Mesothelial cell of epicardium (in vitro differentiated cells): ENCODE data around the gene ATP5ME. TPM values are rescaled to one million over a fixed set of nuclear protein-coding genes. Genes with fewer than 3 reads are reported as not detected.

Source experiments
- DNase-seq, 2 experiments: peaks; one replicate each; pipeline ENCODE4 v3.0.0; 2021; ENCODE audit warnings: low spot score in 2 of 2; ENCODE audit not compliant: unreplicated experiment in 2 of 2
- H3K27ac Mint-ChIP-seq: 2 replicates; pipeline ENCODE4 v1.8.0; 2021; ENCODE audit warnings: mixed read lengths
- H3K27me3 Mint-ChIP-seq: 2 replicates; pipeline ENCODE4 v1.8.0; 2021; ENCODE audit warnings: low read depth, mixed read lengths
- H3K36me3 Mint-ChIP-seq: 2 replicates; pipeline ENCODE4 v1.8.0; 2021; ENCODE audit warnings: mixed read lengths
- H3K4me1 Mint-ChIP-seq: 2 replicates; pipeline ENCODE4 v1.8.0; 2021; ENCODE audit warnings: mixed read lengths
- H3K4me3 Mint-ChIP-seq: 2 replicates; pipeline ENCODE4 v1.8.0; 2021; ENCODE audit warnings: mild to moderate bottlenecking, moderate library complexity, mixed read lengths
- H3K9me3 Mint-ChIP-seq: 2 replicates; pipeline ENCODE4 v1.8.0; 2021; ENCODE audit warnings: mixed read lengths
- total RNA-seq: library from RNA; stranded (reverse); gene quantifications from 3 replicates; pipeline ENCODE4 v1.2.1, GENCODE V29; 2021
- TF ChIP-seq, protein P1 (sequence below): fragments of 200-600 bp; sonication (generic); IDR thresholded peaks from one replicate; pipeline ENCODE4 v1.5.0; 2021; ENCODE audit warnings: antibody characterized with exemption; ENCODE audit not compliant: unreplicated experiment

The ATP5ME gene
- total RNA-seq, 1 donor from 2014 or later = 212 TPM

GRCh38 chr4:712916-713632, 39.0 kb upstream of the ATP5ME start:
- Mint-ChIP-seq H3K27me3 (no peaks in the 10 kb centered on the region), H3K4me1 (peaks cover 26% of the 10 kb centered on the region), H3K36me3 (peaks cover 28% of the 10 kb centered on the region), H3K9me3 (no peaks in the 10 kb centered on the region), H3K4me3 (no peak overlapping the region), H3K27ac (no peak overlapping the region)
- DNase-seq = no peak
- TF ChIP-seq, protein P1, sequence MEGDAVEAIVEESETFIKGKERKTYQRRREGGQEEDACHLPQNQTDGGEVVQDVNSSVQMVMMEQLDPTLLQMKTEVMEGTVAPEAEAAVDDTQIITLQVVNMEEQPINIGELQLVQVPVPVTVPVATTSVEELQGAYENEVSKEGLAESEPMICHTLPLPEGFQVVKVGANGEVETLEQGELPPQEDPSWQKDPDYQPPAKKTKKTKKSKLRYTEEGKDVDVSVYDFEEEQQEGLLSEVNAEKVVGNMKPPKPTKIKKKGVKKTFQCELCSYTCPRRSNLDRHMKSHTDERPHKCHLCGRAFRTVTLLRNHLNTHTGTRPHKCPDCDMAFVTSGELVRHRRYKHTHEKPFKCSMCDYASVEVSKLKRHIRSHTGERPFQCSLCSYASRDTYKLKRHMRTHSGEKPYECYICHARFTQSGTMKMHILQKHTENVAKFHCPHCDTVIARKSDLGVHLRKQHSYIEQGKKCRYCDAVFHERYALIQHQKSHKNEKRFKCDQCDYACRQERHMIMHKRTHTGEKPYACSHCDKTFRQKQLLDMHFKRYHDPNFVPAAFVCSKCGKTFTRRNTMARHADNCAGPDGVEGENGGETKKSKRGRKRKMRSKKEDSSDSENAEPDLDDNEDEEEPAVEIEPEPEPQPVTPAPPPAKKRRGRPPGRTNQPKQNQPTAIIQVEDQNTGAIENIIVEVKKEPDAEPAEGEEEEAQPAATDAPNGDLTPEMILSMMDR = no peak

GRCh38 chr4:712093-712492, 38.0 kb upstream of the ATP5ME start:
- H3K27me3 Mint-ChIP-seq = no peaks in the 10 kb centered on the region
- peaks cover 28% of the 10 kb centered on the region for H3K36me3 Mint-ChIP-seq
- H3K4me1 Mint-ChIP-seq = peaks cover 21% of the 10 kb centered on the region
- H3K4me3 Mint-ChIP-seq = no peak overlapping the region
- H3K27ac Mint-ChIP-seq = no peak overlapping the region
- TF ChIP-seq, protein P1 = no peak
- no peaks in the 10 kb centered on the region for H3K9me3 Mint-ChIP-seq
- no peak for DNase-seq

- no peaks in the 10 kb centered on the region for H3K27me3 Mint-ChIP-seq
- H3K4me3 Mint-ChIP-seq = no peak overlapping the region
- peaks cover 28% of the 10 kb centered on the region for H3K36me3 Mint-ChIP-seq
Measured at GRCh38 chr4:710916-711315, 36.8 kb upstream of the ATP5ME start.

GRCh38 chr4:710116-710515, 36.0 kb upstream of the ATP5ME start:
- peak overlapping the region; percentile 26 for H3K4me3 Mint-ChIP-seq

More at GRCh38 chr4:710916-711315, 36.8 kb upstream of the ATP5ME start:
- Mint-ChIP-seq H3K27ac (peak overlapping the region; percentile 43), H3K4me1 (peaks cover 23% of the 10 kb centered on the region), H3K9me3 (no peaks in the 10 kb centered on the region)
- TF ChIP-seq, protein P1 = no peak
- DNase-seq = no peak

DNA sequence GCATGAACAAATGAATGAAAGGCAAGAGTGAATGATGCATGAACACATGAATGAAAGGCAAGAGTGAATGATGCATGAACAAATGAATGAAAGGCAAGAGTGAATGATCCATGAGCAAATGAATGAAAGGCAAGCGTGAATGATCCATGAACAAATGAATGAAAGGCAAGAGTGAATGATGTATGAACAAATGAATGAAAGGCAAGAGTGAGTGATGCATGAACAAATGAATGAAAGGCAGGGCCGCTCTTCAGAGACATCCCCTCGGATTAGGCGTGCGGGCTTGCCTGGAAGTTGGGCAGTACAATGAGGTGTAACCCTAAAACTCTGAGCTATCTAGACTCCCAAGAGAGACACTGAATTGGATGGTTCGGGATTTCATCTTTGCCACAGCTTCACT, 35.3 kb upstream of the ATP5ME start:
- peaks cover 23% of the 10 kb centered on the region for H3K4me1 Mint-ChIP-seq
- DNase-seq = no peak
- H3K27me3 Mint-ChIP-seq = no peaks in the 10 kb centered on the region
- peaks cover 25% of the 10 kb centered on the region for H3K36me3 Mint-ChIP-seq
- no peak overlapping the region for H3K27ac Mint-ChIP-seq
- no peaks in the 10 kb centered on the region for H3K9me3 Mint-ChIP-seq
- TF ChIP-seq, protein P1 = no peak
- H3K4me3 Mint-ChIP-seq = peak overlapping the region; percentile 26

More at GRCh38 chr4:710116-710515, 36.0 kb upstream of the ATP5ME start:
- Mint-ChIP-seq H3K9me3 (no peaks in the 10 kb centered on the region), H3K4me1 (peaks cover 23% of the 10 kb centered on the region), H3K36me3 (peaks cover 28% of the 10 kb centered on the region), H3K27me3 (no peaks in the 10 kb centered on the region), H3K27ac (no peak overlapping the region)
- DNase-seq = no peak
- TF ChIP-seq, protein P1 = no peak

GRCh38 chr4:708631-708933, 34.5 kb upstream of the ATP5ME start:
- TF ChIP-seq, protein P1 = no peak
- Mint-ChIP-seq H3K4me3 (peak overlapping the region; percentile 37), H3K27ac (peak overlapping the region; percentile 25), H3K27me3 (no peaks in the 10 kb centered on the region), H3K36me3 (peaks cover 24% of the 10 kb centered on the region), H3K4me1 (peaks cover 23% of the 10 kb centered on the region), H3K9me3 (no peaks in the 10 kb centered on the region)
- no peak for DNase-seq
